GM23248 (cell line): ENCODE measurements around the gene RSPH1. TPM values are rescaled to one million over a fixed set of nuclear protein-coding genes. Genes with fewer than 3 reads are reported as not detected.

Experiments used
- DNase-seq: peaks from one replicate; pipeline ENCODE4 v3.0.0-alpha.2; 2015
- H2AFZ ChIP-seq: fragments of 200-600 bp; sonication (generic); 2 replicates; pipeline ENCODE4 v1.6.1; 2016; ENCODE audit warnings: antibody characterized with exemption
- H3F3A ChIP-seq: fragments of 200-600 bp; sonication (generic); 2 replicates; pipeline ENCODE4 v1.6.1; 2016; ENCODE audit warnings: mild to moderate bottlenecking, antibody characterized with exemption, mixed run types; ENCODE audit not compliant: insufficient read depth
- H3K27ac ChIP-seq: fragments of 200-600 bp; sonication (generic); 2 replicates; pipeline ENCODE4 v1.5.1; 2016; ENCODE audit warnings: mild to moderate bottlenecking
- H3K27me3 ChIP-seq: fragments of 200-600 bp; sonication (generic); replicated peaks from 2 replicates; pipeline ENCODE4 v1.6.1; 2016; ENCODE audit warnings: mild to moderate bottlenecking; ENCODE audit not compliant: insufficient read depth
- H3K36me3 ChIP-seq: fragments of 200-600 bp; sonication (generic); 2 replicates; pipeline ENCODE4 v1.6.1; 2016; ENCODE audit warnings: low read depth, mild to moderate bottlenecking
- H3K4me1 ChIP-seq: fragments of 200-600 bp; sonication (generic); 2 replicates; pipeline ENCODE4 v1.6.1; 2016; ENCODE audit warnings: mild to moderate bottlenecking; ENCODE audit not compliant: insufficient read depth
- H3K4me2 ChIP-seq: fragments of 200-600 bp; sonication (generic); one replicate; pipeline ENCODE4 v1.6.1; 2016; ENCODE audit warnings: mild to moderate bottlenecking; ENCODE audit not compliant: unreplicated experiment
- H3K4me3 ChIP-seq: fragments of 200-600 bp; sonication (generic); 2 replicates; pipeline ENCODE4 v1.5.1; 2016; ENCODE audit warnings: mild to moderate bottlenecking
- H3K79me2 ChIP-seq: fragments of 200-600 bp; sonication (generic); 2 replicates; pipeline ENCODE4 v1.6.1; 2016; ENCODE audit warnings: mild to moderate bottlenecking; ENCODE audit not compliant: insufficient read depth
- H3K9ac ChIP-seq: fragments of 200-600 bp; sonication (generic); 2 replicates; pipeline ENCODE4 v1.6.1; 2016; ENCODE audit warnings: mild to moderate bottlenecking
- H3K9me2 ChIP-seq: fragments of 200-600 bp; sonication (generic); 2 replicates; pipeline ENCODE4 v1.6.1; 2016; ENCODE audit warnings: mixed run types, mild to moderate bottlenecking, moderate library complexity; ENCODE audit not compliant: insufficient read depth
- H3K9me3 ChIP-seq: fragments of 200-600 bp; sonication (generic); one replicate; pipeline ENCODE4 v1.6.1; 2017; ENCODE audit warnings: low read depth
- H4K20me1 ChIP-seq: fragments of 200-600 bp; sonication (generic); 2 replicates; pipeline ENCODE4 v1.6.0; 2016; ENCODE audit not compliant: insufficient read depth
- EZH2 ChIP-seq: fragments of 200-600 bp; sonication (generic); IDR thresholded peaks from 2 replicates; pipeline ENCODE4 v1.6.1; 2018; ENCODE audit warnings: antibody characterized with exemption, mild to moderate bottlenecking; ENCODE audit not compliant: insufficient read depth, poor library complexity, severe bottlenecking
- EZH2phosphoT487 ChIP-seq: fragments of 200-600 bp; sonication (generic); IDR thresholded peaks from 2 replicates; pipeline ENCODE4 v1.6.1; 2018; ENCODE audit warnings: antibody characterized with exemption, moderate library complexity, mild to moderate bottlenecking, low read depth; ENCODE audit not compliant: insufficient read depth
- WGBS, 2 experiments: methylation state at CpG; one replicate each; pipeline ENCODE4 v1.1.6; 2015 to 2017; ENCODE audit warnings: low lambda C conversion rate in 2 of 2, low coverage in 1 of 2; ENCODE audit errors: missing lambda C conversion rate in 2 of 2; 5-methylcytosine and 5-hydroxymethylcytosine counted together
- in situ Hi-C: fragments of 300-500 bp; cut with MboI; formaldehyde crosslinking; loops from 2 replicates; pipeline ENCODE4 v1.15.0; 2020
- polyA plus RNA-seq: library from polyadenylated mRNA; unstranded; fragments of >200 nt; fragmentation: Nextera tagmentation; extraction: Ambion mirVana; gene quantifications from 2 replicates; pipeline ENCODE4 v1.2.1, GENCODE V29; 2016
- total RNA-seq: library from RNA; depleted of rRNA; stranded (reverse); fragments of >200 nt; shearing (Covaris generic); gene quantifications from 2 replicates; pipeline ENCODE4 v1.2.3, GENCODE V29; 2014

Gene RSPH1
- total and polyA plus RNA-seq, 2 experiments from 2014 or later, result 0.32 TPM; not detected in 1

DNA sequence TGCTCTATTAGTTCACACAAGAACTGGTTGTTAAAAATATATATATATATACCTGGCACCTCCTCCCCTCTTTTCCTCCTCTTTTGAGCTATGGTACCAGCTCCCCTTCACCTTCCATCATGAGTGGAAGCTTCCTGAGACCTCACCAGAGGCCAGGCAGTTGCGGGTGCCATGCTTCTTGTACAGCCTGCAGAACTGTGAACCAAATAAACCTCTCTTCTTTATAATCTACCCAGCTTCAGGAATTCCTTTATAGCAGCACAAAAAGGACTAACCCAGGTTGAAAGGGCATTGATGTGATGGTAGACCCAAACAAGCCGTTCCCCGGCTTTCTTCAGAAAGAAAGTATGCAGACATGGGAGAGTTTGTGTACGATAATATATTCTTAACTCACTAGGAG lies 14.9 kb downstream of the RSPH1 start:
- DNase-seq, result no peak
- H3K79me2 ChIP-seq, result no peaks in the 10 kb centered on the region
- H3K4me2 ChIP-seq, result no peak overlapping the region
- H3K27ac ChIP-seq, result no peak overlapping the region
- H3K4me1 ChIP-seq, result no peaks in the 10 kb centered on the region
- no peaks in the 10 kb centered on the region for H4K20me1 ChIP-seq
- no peaks in the 10 kb centered on the region for H3K36me3 ChIP-seq
- H3K9me2 ChIP-seq, result no peaks in the 10 kb centered on the region
- no peak overlapping the region for H3K4me3 ChIP-seq
- in situ Hi-C loops, result no loop called here
- no peak overlapping the region for H3K9ac ChIP-seq
- no peaks in the 10 kb centered on the region for H3F3A ChIP-seq
- H2AFZ ChIP-seq, result no peak overlapping the region
- WGBS, 2 experiments, result 60 to 63% methylated on average over 4 of the region's 4 CpGs
- peaks cover 32% of the 10 kb centered on the region for H3K27me3 ChIP-seq
- no peaks in the 10 kb centered on the region for H3K9me3 ChIP-seq
- TF ChIP-seq EZH2 (no peak), EZH2phosphoT487 (no peak)

- H3K4me1 ChIP-seq, result no peaks in the 10 kb centered on the region
- no peaks in the 10 kb centered on the region for H3K9me3 ChIP-seq
- 60 to 61% methylated on average over 10 of the region's 10 CpGs for WGBS, 2 experiments
- DNase-seq, result no peak
- no peak overlapping the region for H3K4me3 ChIP-seq
- H3K27ac ChIP-seq, result no peak overlapping the region
- H3K9ac ChIP-seq, result no peak overlapping the region
- peaks cover 32% of the 10 kb centered on the region for H3K27me3 ChIP-seq
- TF ChIP-seq EZH2phosphoT487 (no peak), EZH2 (no peak)
- no peaks in the 10 kb centered on the region for H4K20me1 ChIP-seq
- no peak overlapping the region for H3K4me2 ChIP-seq
- in situ Hi-C loops, result no loop called here
- no peaks in the 10 kb centered on the region for H3K36me3 ChIP-seq
- no peak overlapping the region for H2AFZ ChIP-seq
- no peaks in the 10 kb centered on the region for H3K9me2 ChIP-seq
- H3F3A ChIP-seq, result no peaks in the 10 kb centered on the region
- no peaks in the 10 kb centered on the region for H3K79me2 ChIP-seq
These were observed 15.3 kb downstream of the RSPH1 start for GRCh38 chr21:42480736-42481135.

- H4K20me1 ChIP-seq, result no peaks in the 10 kb centered on the region
- no peaks in the 10 kb centered on the region for H3K9me2 ChIP-seq
- no peaks in the 10 kb centered on the region for H3K4me1 ChIP-seq
- H3K27me3 ChIP-seq, result peaks cover 22% of the 10 kb centered on the region
- no peaks in the 10 kb centered on the region for H3K9me3 ChIP-seq
- H3K27ac ChIP-seq, result no peak overlapping the region
- no peaks in the 10 kb centered on the region for H3F3A ChIP-seq
- H3K79me2 ChIP-seq, result no peaks in the 10 kb centered on the region
- no peak overlapping the region for H3K4me3 ChIP-seq
- in situ Hi-C loops, result no loop called here
- H3K9ac ChIP-seq, result no peak overlapping the region
- WGBS, 2 experiments, result 41 to 47% methylated on average over 5 of the region's 5 CpGs
- no peak overlapping the region for H2AFZ ChIP-seq
- H3K4me2 ChIP-seq, result no peak overlapping the region
- H3K36me3 ChIP-seq, result no peaks in the 10 kb centered on the region
- no peak for DNase-seq
- TF ChIP-seq EZH2phosphoT487 (no peak), EZH2 (no peak)
These were observed 16.4 kb downstream of the RSPH1 start for GRCh38 chr21:42479582-42479981.

GRCh38 chr21:42478504-42478903 lies 17.5 kb downstream of the RSPH1 start:
- Histone ChIP-seq H3K9me3 (no peaks in the 10 kb centered on the region), H3K4me1 (no peaks in the 10 kb centered on the region), H3K79me2 (no peaks in the 10 kb centered on the region)

More at GRCh38 chr21:42478504-42478903, 17.5 kb downstream of the RSPH1 start:
- no peaks in the 10 kb centered on the region for H3K9me2 ChIP-seq
- in situ Hi-C loops, result no loop called here
- no peaks in the 10 kb centered on the region for H3K36me3 ChIP-seq
- H3K4me3 ChIP-seq, result no peak overlapping the region
- 26 to 31% methylated on average over 7 of the region's 7 CpGs for WGBS, 2 experiments
- no peak for TF ChIP-seq EZH2phosphoT487
- TF ChIP-seq EZH2, result no peak
- H3K4me2 ChIP-seq, result no peak overlapping the region
- no peak overlapping the region for H3K9ac ChIP-seq
- no peak overlapping the region for H3K27ac ChIP-seq
- no peak overlapping the region for H2AFZ ChIP-seq
- H3K27me3 ChIP-seq, result peaks cover 13% of the 10 kb centered on the region
- no peaks in the 10 kb centered on the region for H4K20me1 ChIP-seq
- DNase-seq, result no peak
- H3F3A ChIP-seq, result no peaks in the 10 kb centered on the region
